Frontal cortex (tissue), 4 donors: Measurements from ENCODE around the gene BMERB1. TPM values are rescaled to one million over a fixed set of nuclear protein-coding genes. Genes with fewer than 3 reads are reported as not detected.
"Not testable (repeated sequence)": the region's sequence is repeated elsewhere in the genome, so short reads cannot be mapped to it uniquely, and the experiment has no call there.

ENCODE experiments used
- DNase-seq, 2 donors: peaks; one replicate each; pipeline ENCODE4 v3.0.0; 2012; ENCODE audit warnings: low spot score in 2 of 2
- FAIRE-seq: peaks from 2 replicates; lab custom pipeline; 2012; peaks lifted over from hg19 to GRCh38; lab: Jason Lieb, UNC
- total RNA-seq: library from RNA; depleted of rRNA; stranded (reverse); fragments of >200 nt; gene quantifications from one replicate; pipeline ENCODE4 v1.2.3, GENCODE V29; 2014
- donor health status: control.
- donor health status: control.
- donor health status: control.

Gene BMERB1
- total RNA-seq, 1 donor from 2014 or later = 81.1 TPM

- FAIRE-seq (no peak), DNase-seq (no peak)
These were observed 23.0 kb downstream of the BMERB1 start for GRCh38 chr16:15457400-15457799.

GRCh38 chr16:15457958-15458357 is 23.6 kb downstream of the BMERB1 start:
- DNase-seq (no peak), FAIRE-seq (no peak)

GRCh38 chr16:15459791-15460190 is 25.4 kb downstream of the BMERB1 start:
- no peak for DNase-seq
- FAIRE-seq = no peak

- DNase-seq (no peak), FAIRE-seq (no peak)
These were observed 26.2 kb downstream of the BMERB1 start for GRCh38 chr16:15460601-15461000.

GRCh38 chr16:15461376-15461775 is 27.0 kb downstream of the BMERB1 start:
- DNase-seq = no peak

DNA sequence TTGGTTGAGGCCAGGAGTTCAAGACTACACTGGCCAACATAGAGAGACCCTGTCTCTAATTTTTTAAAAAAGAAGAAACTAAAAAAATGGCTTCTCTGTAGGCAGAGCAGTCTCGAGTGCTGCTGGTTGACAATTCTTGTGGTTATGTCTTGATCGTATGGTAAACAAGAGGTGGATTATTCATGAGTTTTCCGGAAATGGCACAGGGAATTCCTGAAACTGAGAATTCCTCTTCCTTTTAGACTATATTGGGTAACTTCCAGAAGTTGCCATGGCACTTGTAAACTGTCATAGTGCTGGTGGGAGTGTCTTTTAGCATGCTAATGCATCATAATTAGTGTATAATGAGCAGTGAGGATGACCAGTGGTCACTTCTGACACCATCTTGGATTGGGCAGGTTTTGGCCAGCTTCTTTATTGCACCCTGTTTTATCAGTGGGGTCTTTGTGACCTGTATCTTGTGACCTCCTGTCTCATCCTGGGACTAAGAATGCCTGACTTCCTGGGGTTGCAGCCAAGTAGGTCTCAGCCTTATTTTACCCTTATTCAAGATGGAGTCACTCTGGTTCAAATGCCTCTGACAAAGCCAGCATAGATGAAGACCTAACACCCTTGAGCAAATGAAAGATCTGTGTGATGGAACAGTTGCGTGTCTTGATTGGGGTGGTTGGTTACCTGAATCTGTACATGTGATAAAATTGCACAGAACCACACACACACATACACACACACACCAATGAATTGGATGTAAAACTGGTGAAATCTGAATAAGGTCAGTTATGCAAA is 30.2 kb downstream of the BMERB1 start:
- FAIRE-seq (no peak), DNase-seq (no peak)

More at GRCh38 chr16:15461376-15461775, 27.0 kb downstream of the BMERB1 start:
- no peak for FAIRE-seq

GRCh38 chr16:15466131-15466530 is 31.7 kb downstream of the BMERB1 start:
- FAIRE-seq (no peak), DNase-seq (no peak)

GRCh38 chr16:15466886-15467781 is 32.7 kb downstream of the BMERB1 start:
- FAIRE-seq (no peak), DNase-seq (no peak)

GRCh38 chr16:15476971-15477370 is 42.6 kb downstream of the BMERB1 start:
- not testable (repeated sequence) for DNase-seq, FAIRE-seq

DNA sequence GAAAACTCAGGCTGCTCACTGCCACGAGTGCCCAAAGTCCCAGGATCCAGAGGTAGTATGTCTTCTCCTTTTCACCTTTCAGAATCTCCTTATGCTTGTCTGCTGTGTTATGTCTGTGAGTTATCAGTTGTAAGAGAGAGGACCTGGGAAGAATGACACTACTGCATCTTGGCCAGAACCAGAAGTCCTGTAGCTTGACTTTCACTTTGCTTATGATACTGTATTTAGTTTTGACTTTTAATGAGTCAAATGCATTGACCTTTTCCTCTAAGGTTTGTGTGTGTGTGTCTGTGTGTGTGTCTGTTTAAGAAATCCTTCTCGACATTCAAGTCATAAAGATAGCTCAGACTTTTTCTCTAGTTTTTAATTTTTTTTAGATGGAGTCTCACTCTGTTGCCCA is 43.4 kb downstream of the BMERB1 start:
- FAIRE-seq (no peak), DNase-seq (no peak)

DNA sequence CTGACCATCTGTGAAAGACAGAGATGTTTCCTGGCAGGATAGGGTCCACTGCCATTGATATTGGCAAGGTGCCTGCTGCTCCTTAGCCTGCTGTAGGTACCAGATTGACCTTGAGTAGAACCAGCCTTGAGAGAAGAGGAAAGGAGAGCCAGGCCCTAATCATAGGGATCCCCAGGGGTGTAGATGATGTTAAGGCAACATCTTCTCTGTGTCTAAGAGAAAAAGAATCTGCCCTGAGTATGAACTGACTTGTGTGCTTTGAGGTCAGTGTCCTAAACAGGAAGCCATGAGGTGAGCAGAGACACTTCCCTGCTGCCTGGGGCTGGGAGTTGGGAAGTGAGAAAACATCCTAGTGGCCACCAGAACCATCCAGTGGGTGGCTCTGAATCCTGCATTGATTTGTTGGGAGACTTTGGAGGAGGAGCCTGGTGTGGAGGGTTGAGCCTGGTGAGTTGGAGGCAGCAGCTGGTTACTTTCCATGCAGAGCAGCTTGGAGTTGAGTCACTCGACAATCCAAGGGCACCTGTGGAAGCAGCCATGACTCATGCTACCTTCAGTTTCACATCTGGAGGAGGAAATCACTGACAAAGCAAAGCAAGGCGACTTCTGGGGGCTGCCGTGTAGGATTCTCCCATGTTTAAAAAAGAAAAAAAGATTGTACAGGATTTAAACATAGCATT is 47.8 kb downstream of the BMERB1 start:
- DNase-seq (peak in 1 of 2 donors; percentile 37), FAIRE-seq (no peak)

DNA sequence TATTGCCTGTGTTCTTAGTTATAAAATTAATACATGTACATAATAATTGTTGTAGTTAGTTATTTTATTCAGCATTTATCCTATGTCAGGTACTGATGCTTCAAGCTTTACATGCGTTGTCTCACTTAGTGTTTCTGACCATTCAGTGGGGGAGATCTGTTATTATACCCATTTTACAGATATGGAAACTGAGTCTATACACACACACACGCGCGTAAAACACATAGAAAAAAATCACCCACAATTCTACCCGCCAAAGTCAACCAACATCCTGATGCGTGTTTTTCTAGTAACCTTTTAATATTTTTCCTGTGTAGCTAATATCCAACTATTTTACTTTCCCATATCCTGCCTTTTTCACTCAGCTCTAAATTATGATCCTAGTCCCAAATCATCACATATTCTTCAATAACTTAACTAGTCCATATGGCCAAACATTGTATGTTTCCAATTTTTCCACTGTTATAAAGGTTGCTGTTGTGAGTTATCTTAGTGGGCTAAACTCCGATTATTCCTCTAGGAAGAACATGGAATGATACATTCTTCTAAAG is 48.4 kb downstream of the BMERB1 start:
- no peak for DNase-seq
- no peak for FAIRE-seq

GRCh38 chr16:15483857-15484256 is 49.5 kb downstream of the BMERB1 start:
- FAIRE-seq = no peak
- DNase-seq = no peak

- FAIRE-seq = no peak
These were observed 50.3 kb downstream of the BMERB1 start for GRCh38 chr16:15484662-15485061.

DNA sequence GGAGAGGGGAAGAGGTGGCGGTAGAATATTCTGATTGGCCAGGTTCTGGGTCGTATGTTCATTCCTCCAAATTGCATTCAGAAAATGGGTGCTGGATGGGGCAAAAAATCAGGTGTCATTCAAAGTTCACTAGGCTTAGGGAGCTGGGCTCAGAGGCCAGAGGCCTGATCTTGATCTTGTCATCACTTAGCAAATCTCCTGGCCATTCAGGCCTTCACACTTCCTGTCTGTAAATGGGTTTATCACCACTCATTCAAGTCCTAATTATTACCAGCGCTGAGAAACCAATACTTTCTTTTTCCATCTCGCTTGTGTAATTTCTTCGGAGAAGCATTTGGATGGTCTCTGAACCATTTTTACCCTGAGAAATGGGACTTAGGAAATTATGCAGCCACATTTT is 50.8 kb downstream of the BMERB1 start:
- FAIRE-seq (no peak), DNase-seq (no peak)

More at GRCh38 chr16:15484662-15485061, 50.3 kb downstream of the BMERB1 start:
- no peak for DNase-seq

DNA sequence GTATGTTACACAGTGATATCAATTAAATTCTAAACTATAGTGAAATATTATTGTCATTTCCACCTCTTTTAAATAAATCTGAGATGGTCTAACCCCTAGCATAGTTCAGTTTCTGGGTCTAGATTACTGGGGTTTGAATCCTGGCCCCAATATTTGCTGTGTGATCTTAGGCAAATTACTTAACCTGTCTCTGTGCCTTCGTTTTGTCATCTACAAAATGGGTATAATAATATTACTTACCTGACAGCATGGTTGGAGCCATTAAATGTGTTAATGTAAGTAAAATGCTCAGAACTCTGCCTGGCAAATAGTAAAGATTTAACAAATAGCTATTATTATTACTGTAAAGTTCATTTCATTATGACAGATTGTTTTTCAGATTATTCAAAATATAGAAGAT is 52.3 kb downstream of the BMERB1 start:
- DNase-seq = no peak
- no peak for FAIRE-seq

- FAIRE-seq = no peak
- no peak for DNase-seq
These were observed 53.2 kb downstream of the BMERB1 start for GRCh38 chr16:15487336-15488284.

GRCh38 chr16:15489016-15489415 is 54.6 kb downstream of the BMERB1 start:
- DNase-seq = no peak
- no peak for FAIRE-seq

GRCh38 chr16:15490123-15490711 is 55.8 kb downstream of the BMERB1 start:
- DNase-seq = no peak
- FAIRE-seq = no peak
